ENCODE measurements around the gene FIGN.

DNA sequence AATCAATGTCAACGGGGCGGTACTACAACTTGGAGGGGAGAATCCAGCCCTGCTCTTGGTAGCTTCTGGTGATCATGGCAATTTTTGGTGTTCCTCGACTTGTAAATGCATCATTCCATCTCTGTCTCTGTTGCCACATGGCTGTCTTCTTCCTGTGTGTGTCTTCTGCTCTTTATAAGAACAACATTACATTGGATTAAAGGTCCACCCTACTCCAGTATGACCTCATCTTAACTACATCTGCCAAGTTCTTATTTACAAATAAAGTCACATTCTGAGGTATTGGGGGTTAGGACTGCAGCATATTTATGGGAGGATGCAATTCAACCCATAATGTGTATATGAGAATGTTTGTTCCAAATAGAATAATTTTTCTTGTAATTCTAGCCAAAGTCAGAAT is 28.8 kb upstream of the FIGN start:
- TF ChIP-seq, protein P1, sequence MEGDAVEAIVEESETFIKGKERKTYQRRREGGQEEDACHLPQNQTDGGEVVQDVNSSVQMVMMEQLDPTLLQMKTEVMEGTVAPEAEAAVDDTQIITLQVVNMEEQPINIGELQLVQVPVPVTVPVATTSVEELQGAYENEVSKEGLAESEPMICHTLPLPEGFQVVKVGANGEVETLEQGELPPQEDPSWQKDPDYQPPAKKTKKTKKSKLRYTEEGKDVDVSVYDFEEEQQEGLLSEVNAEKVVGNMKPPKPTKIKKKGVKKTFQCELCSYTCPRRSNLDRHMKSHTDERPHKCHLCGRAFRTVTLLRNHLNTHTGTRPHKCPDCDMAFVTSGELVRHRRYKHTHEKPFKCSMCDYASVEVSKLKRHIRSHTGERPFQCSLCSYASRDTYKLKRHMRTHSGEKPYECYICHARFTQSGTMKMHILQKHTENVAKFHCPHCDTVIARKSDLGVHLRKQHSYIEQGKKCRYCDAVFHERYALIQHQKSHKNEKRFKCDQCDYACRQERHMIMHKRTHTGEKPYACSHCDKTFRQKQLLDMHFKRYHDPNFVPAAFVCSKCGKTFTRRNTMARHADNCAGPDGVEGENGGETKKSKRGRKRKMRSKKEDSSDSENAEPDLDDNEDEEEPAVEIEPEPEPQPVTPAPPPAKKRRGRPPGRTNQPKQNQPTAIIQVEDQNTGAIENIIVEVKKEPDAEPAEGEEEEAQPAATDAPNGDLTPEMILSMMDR (IDR thresholded peaks at IDR 0.05; ENCODE audit: low read depth, low read length), result no peak
- no peak for TF ChIP-seq EZH2phosphoT487 (IDR thresholded peaks at IDR 0.05; ENCODE audit: low read depth)
